ENCODE data around the gene COX20. TPM values are rescaled to one million over a fixed set of nuclear protein-coding genes. Genes with fewer than 3 reads are reported as not detected.

The COX20 gene
- total RNA-seq, 1 donor from 2014 or later, result 30.2 TPM

GRCh38 chr1:244876228-244876910 is 40.9 kb downstream of the COX20 start:
- Histone ChIP-seq H3K4me3 (ENCODE audit: low read depth, low read length) (no peak overlapping the region), H3K36me3 (ENCODE audit: control insufficient read depth, insufficient read depth, low read length) (no peaks in the 10 kb centered on the region), H3K27me3 (ENCODE audit: control insufficient read depth, insufficient read depth, low read length) (no peaks in the 10 kb centered on the region)
- TF ChIP-seq CTCF (IDR thresholded peaks at IDR 0.05; ENCODE audit: insufficient read depth, low read length, poor library complexity, severe bottlenecking), result no peak
- no peak for DNase-seq (ENCODE audit: low read depth)

- no peak overlapping the region for H3K4me3 ChIP-seq (ENCODE audit: low read depth, low read length)
- TF ChIP-seq CTCF (IDR thresholded peaks at IDR 0.05; ENCODE audit: insufficient read depth, low read length, poor library complexity, severe bottlenecking), result no peak
- no peak for DNase-seq (ENCODE audit: low read depth)
- no peaks in the 10 kb centered on the region for H3K27me3 ChIP-seq (ENCODE audit: control insufficient read depth, insufficient read depth, low read length)
- no peaks in the 10 kb centered on the region for H3K36me3 ChIP-seq (ENCODE audit: control insufficient read depth, insufficient read depth, low read length)
These were observed 43.2 kb downstream of the COX20 start for GRCh38 chr1:244878681-244879080.

GRCh38 chr1:244881552-244882280 is 46.3 kb downstream of the COX20 start:
- TF ChIP-seq CTCF (IDR thresholded peaks at IDR 0.05; ENCODE audit: insufficient read depth, low read length, poor library complexity, severe bottlenecking), result no peak
- Histone ChIP-seq H3K36me3 (ENCODE audit: control insufficient read depth, insufficient read depth, low read length) (no peaks in the 10 kb centered on the region), H3K27me3 (ENCODE audit: control insufficient read depth, insufficient read depth, low read length) (no peaks in the 10 kb centered on the region), H3K4me3 (ENCODE audit: low read depth, low read length) (no peak overlapping the region)
- no peak for DNase-seq (ENCODE audit: low read depth)

GRCh38 chr1:244887281-244887680 is 51.8 kb downstream of the COX20 start:
- Histone ChIP-seq H3K36me3 (ENCODE audit: control insufficient read depth, insufficient read depth, low read length) (no peaks in the 10 kb centered on the region), H3K4me3 (ENCODE audit: low read depth, low read length) (no peak overlapping the region), H3K27me3 (ENCODE audit: control insufficient read depth, insufficient read depth, low read length) (no peaks in the 10 kb centered on the region)
- DNase-seq (ENCODE audit: low read depth), result no peak
- TF ChIP-seq CTCF (IDR thresholded peaks at IDR 0.05; ENCODE audit: insufficient read depth, low read length, poor library complexity, severe bottlenecking), result no peak

- no peaks in the 10 kb centered on the region for H3K36me3 ChIP-seq (ENCODE audit: control insufficient read depth, insufficient read depth, low read length)
- no peak for TF ChIP-seq CTCF (IDR thresholded peaks at IDR 0.05; ENCODE audit: insufficient read depth, low read length, poor library complexity, severe bottlenecking)
- no peaks in the 10 kb centered on the region for H3K27me3 ChIP-seq (ENCODE audit: control insufficient read depth, insufficient read depth, low read length)
- DNase-seq (ENCODE audit: low read depth), result no peak
- H3K4me3 ChIP-seq (ENCODE audit: low read depth, low read length), result no peak overlapping the region
These were observed 58.4 kb downstream of the COX20 start for GRCh38 chr1:244893836-244894235.

Other genes starting within 250 kb of the COX20 start
- gene DESI2, start 182.5 kb upstream of the COX20 start, total RNA-seq, result 53.2 and 55.0 TPM in 2 replicates
- 271 and 358 TPM in 2 replicates for gene HNRNPU, start 28.9 kb downstream of the COX20 start, total RNA-seq